K562 (cell line): ENCODE measurements around the gene GLRX5. TPM values are rescaled to one million over a fixed set of nuclear protein-coding genes. Genes with fewer than 3 reads are reported as not detected.

ENCODE experiments used
- ATAC-seq: fragments of 200-7000 bp; cut with Tn5 transposase; 3 replicates; pipeline ENCODE4 v1.9.1; 2020; ENCODE audit warnings: moderate library complexity
- BruUV-seq: library from RNA; stranded (reverse); fragments of 400-500 nt; replicated peaks from 2 replicates; lab custom pipeline; 2021; lab: Mats Ljungman, UMichigan
- CTCF ChIA-PET: fragments of 300-600 bp; formaldehyde crosslinking; extraction: SDS; loops from one replicate; lab custom pipeline; 2021; ENCODE audit warnings: low intra/inter-chr PET ratio; lab: Yijun Ruan, JAX
- POLR2A ChIA-PET: fragments of 300-600, 350-650 bp; sonication (Branson Sonifier 250); formaldehyde crosslinking; extraction: SDS; loops from one replicate; lab custom pipeline; 2021; ENCODE audit warnings: antibody characterized with exemption, inconsistent platforms; lab: Yijun Ruan, JAX
- DNase-seq, 4 experiments: peaks; one replicate each; pipeline versions ENCODE4 v3.0.0 to v3.0.0-alpha.2; 2011 to 2018; ENCODE audit warnings: low spot score in 3 of 4, mixed read lengths in 3 of 4; ENCODE audit errors: extremely low read depth in 1 of 4
- FAIRE-seq: peaks from 2 replicates; lab custom pipeline; 2011; peaks lifted over from hg19 to GRCh38; lab: Jason Lieb, UNC
- H2AFZ ChIP-seq: 2 replicates; pipeline ENCODE4 v1.6.0; 2011; ENCODE audit warnings: low read depth, low read length, control low read depth, inconsistent platforms
- H3K27ac ChIP-seq: fragments of 200-600 bp; 3 replicates; pipeline ENCODE4 v1.8.0; 2011; ENCODE audit warnings: low read depth, mild to moderate bottlenecking, control low read depth, inconsistent platforms, low read length, moderate library complexity, mixed read lengths; ENCODE audit errors: extremely low read depth
- H3K27me3 ChIP-seq, 2 experiments: fragments of 300-600 bp in 1 of 2; 2 replicates in 1 of 2; 3 replicates in 1 of 2; pipeline versions ENCODE4 v1.6.0 to v1.8.0; 2011; ENCODE audit warnings: inconsistent platforms in 2 of 2, low read length in 2 of 2, mild to moderate bottlenecking in 1 of 2, mixed read lengths in 1 of 2, moderate library complexity in 1 of 2; ENCODE audit not compliant: control insufficient read depth in 2 of 2, insufficient read depth in 2 of 2
- H3K36me3 ChIP-seq: fragments of 300-600 bp; 3 replicates; pipeline ENCODE4 v1.8.0; 2011; ENCODE audit warnings: mild to moderate bottlenecking, low read length, inconsistent platforms; ENCODE audit not compliant: control insufficient read depth, insufficient read depth
- H3K4me1 ChIP-seq, 2 experiments: fragments of 200-600 bp in 1 of 2; replicated peaks in 1 of 2; 2 replicates in 1 of 2; 3 replicates in 1 of 2; pipeline versions ENCODE4 v1.5.1 to v1.8.0; 2011; ENCODE audit warnings: inconsistent platforms in 2 of 2, low read length in 2 of 2, mild to moderate bottlenecking in 1 of 2, mixed read lengths in 1 of 2, moderate library complexity in 1 of 2; ENCODE audit not compliant: control insufficient read depth in 2 of 2, insufficient read depth in 2 of 2
- H3K4me2 ChIP-seq: 2 replicates; pipeline ENCODE4 v1.6.1; 2011; ENCODE audit warnings: low read length, control low read depth, inconsistent platforms, mixed read lengths; ENCODE audit not compliant: insufficient read depth
- H3K4me3 ChIP-seq: fragments of 200-600 bp; sonication (generic), shearing (Covaris generic); 2 replicates; pipeline ENCODE4 v1.5.1; 2016; ENCODE audit warnings: control low read depth, inconsistent platforms
- H3K79me2 ChIP-seq: fragments of 200-600 bp; 3 replicates; pipeline ENCODE4 v1.8.0; 2011; ENCODE audit warnings: low read length, inconsistent platforms; ENCODE audit not compliant: control insufficient read depth, insufficient read depth
- H3K9ac ChIP-seq, 2 experiments: 2 replicates each; pipeline versions ENCODE4 v1.6.0 to v1.6.1; 2011; ENCODE audit warnings: low read depth in 2 of 2, low read length in 2 of 2, control low read depth in 1 of 2, inconsistent platforms in 1 of 2, mild to moderate bottlenecking in 1 of 2, mixed read lengths in 1 of 2; ENCODE audit not compliant: insufficient read depth in 1 of 2
- H3K9me1 ChIP-seq: one replicate; pipeline ENCODE4 v1.6.0; 2011; ENCODE audit warnings: inconsistent platforms, mild to moderate bottlenecking, low read length, moderate library complexity; ENCODE audit not compliant: control insufficient read depth, insufficient read depth
- H3K9me3 ChIP-seq: replicated peaks from 2 replicates; pipeline ENCODE4 v1.5.1; 2011; ENCODE audit warnings: low read depth, low read length, inconsistent platforms; ENCODE audit not compliant: control insufficient read depth, insufficient read depth
- H4K20me1 ChIP-seq: replicated peaks from 2 replicates; pipeline ENCODE4 v1.6.1; 2011; ENCODE audit warnings: low read length, inconsistent platforms, mixed read lengths; ENCODE audit not compliant: control insufficient read depth, insufficient read depth
- ARID1B ChIP-seq: fragments of 450-650 bp; IDR thresholded peaks from 2 replicates; pipeline ENCODE4 v1.6.1; 2016; ENCODE audit warnings: antibody characterized with exemption, mild to moderate bottlenecking, inconsistent platforms
- KAT2B ChIP-seq: IDR thresholded peaks from one replicate; pipeline ENCODE4 v1.6.1; 2012; ENCODE audit warnings: low read depth, mild to moderate bottlenecking, control low read depth, inconsistent platforms, low read length, moderate library complexity
- NBN ChIP-seq: fragments of 450-650 bp; IDR thresholded peaks from 2 replicates; pipeline ENCODE4 v1.6.1; 2016; ENCODE audit warnings: low read depth, mild to moderate bottlenecking
- WGBS: fragments of 100-300 bp; shearing (Covaris generic); methylation state at CpG from one replicate; pipeline ENCODE4 v1.1.6; 2016; ENCODE audit warnings: low coverage, mixed read lengths; ENCODE audit not compliant: insufficient coverage; ENCODE audit errors: missing lambda C conversion rate; 5-methylcytosine and 5-hydroxymethylcytosine counted together
- in situ Hi-C: fragments of 300-500 bp; cut with MboI; formaldehyde crosslinking; loops from 4 replicates; pipeline ENCODE4 v1.15.0; 2018; ENCODE audit warnings: inconsistent platforms, mixed read lengths
- intact Hi-C: fragments of 100-400 bp; cut with micrococcal nuclease; formaldehyde crosslinking; loops from 2 replicates; pipeline ENCODE4 v1.14.2; 2022
- polyA plus RNA-seq, 8 experiments: library from polyadenylated mRNA; depleted of rRNA in 4 of 8; stranded (reverse) in 5 of 8; unstranded in 3 of 8; fragments of >200 nt; fragmentation: Nextera tagmentation in 2 of 8; fragmentation: Illumina TruSeq in 1 of 8; extraction: Ambion mirVana in 2 of 8; extraction: Trizol in 1 of 8; gene quantifications; 2 replicates each; pipeline versions ENCODE4 v1.2.1 to v1.2.3, GENCODE V29; 2011 to 2014; ENCODE audit warnings: inconsistent platforms in 1 of 8, missing spikeins in 1 of 8
- total RNA-seq, 7 experiments: library from RNA; depleted of rRNA in 6 of 7; stranded (reverse); fragments of >200 nt in 6 of 7; fragmentation: Illumina TruSeq in 2 of 7; extraction: Trizol in 2 of 7; gene quantifications; 2 replicates each; pipeline versions ENCODE4 v1.2.1 to v1.2.3, GENCODE V29; 2011 to 2021; ENCODE audit warnings: low replicate concordance in 1 of 7
- TF ChIP-seq, protein P1 (sequence below): sonication (generic); formaldehyde crosslinking; IDR thresholded peaks from 2 replicates; pipeline ENCODE4 v1.8.0; 2022; ENCODE audit warnings: mild to moderate bottlenecking, missing genetic modification reagents, borderline replicate concordance
- TF ChIP-seq, protein P2 (sequence below), 2 experiments: IDR thresholded peaks in 1 of 2; conservative IDR thresholded peaks in 1 of 2; 2 replicates each; pipeline ENCODE4 v1.6.1; 2016; ENCODE audit warnings: low read depth in 2 of 2, mild to moderate bottlenecking in 1 of 2, missing compliant biosample characterization in 1 of 2, missing genetic modification characterization in 1 of 2, moderate library complexity in 1 of 2
- TF ChIP-seq, protein P3 (sequence below): fragments of 200-800 bp; sonication (Bioruptor generic); IDR thresholded peaks from 2 replicates; pipeline ENCODE4 v1.6.1; 2017; ENCODE audit warnings: missing genetic modification characterization, missing compliant biosample characterization

Gene GLRX5
- total and polyA plus RNA-seq, 9 of the 15 experiments (the other 6 are each of a cell fraction or from before 2014, with no cell fraction given): 16.7 to 96.8 (median 66.8) TPM

DNA sequence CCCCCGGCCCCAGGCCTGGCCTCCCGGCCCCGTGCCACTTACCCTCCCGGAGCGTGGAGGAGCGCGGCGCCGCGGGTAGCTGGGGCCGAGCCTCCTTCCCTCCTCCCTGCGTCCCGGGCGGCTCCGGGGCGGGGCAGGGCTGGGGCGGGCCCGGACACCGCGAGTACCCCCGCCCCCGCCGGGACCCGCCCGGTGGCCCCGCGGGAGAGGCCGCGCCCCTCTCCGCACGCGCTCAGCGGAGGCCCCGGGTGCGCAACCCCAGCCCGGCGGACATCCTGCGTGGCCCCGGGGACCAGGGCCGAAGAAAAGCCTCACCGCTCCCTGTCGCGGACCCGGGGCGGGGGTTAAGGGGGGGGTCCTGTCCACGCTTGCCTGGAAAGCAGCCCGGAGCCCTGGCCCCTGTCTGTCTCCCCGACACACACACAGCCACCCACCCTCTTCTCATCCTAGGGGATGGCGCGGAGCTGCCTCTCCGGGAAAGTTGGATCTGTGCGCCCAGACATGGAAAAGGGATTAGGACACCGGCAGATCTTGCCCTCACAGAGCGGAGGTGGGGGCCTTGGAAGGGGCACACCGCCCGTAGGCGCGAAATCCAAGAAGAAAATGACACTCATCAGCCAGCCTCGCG lies 18.2 kb upstream of the GLRX5 start, which contains the start of gene SYNE3 (continued):
- TF ChIP-seq, protein P1, sequence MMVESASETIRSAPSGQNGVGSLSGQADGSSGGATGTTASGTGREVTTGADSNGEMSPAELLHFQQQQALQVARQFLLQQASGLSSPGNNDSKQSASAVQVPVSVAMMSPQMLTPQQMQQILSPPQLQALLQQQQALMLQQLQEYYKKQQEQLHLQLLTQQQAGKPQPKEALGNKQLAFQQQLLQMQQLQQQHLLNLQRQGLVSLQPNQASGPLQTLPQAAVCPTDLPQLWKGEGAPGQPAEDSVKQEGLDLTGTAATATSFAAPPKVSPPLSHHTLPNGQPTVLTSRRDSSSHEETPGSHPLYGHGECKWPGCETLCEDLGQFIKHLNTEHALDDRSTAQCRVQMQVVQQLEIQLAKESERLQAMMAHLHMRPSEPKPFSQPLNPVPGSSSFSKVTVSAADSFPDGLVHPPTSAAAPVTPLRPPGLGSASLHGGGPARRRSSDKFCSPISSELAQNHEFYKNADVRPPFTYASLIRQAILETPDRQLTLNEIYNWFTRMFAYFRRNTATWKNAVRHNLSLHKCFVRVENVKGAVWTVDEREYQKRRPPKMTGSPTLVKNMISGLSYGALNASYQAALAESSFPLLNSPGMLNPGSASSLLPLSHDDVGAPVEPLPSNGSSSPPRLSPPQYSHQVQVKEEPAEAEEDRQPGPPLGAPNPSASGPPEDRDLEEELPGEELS (CRISPR knock-in tag): no peak

DNA sequence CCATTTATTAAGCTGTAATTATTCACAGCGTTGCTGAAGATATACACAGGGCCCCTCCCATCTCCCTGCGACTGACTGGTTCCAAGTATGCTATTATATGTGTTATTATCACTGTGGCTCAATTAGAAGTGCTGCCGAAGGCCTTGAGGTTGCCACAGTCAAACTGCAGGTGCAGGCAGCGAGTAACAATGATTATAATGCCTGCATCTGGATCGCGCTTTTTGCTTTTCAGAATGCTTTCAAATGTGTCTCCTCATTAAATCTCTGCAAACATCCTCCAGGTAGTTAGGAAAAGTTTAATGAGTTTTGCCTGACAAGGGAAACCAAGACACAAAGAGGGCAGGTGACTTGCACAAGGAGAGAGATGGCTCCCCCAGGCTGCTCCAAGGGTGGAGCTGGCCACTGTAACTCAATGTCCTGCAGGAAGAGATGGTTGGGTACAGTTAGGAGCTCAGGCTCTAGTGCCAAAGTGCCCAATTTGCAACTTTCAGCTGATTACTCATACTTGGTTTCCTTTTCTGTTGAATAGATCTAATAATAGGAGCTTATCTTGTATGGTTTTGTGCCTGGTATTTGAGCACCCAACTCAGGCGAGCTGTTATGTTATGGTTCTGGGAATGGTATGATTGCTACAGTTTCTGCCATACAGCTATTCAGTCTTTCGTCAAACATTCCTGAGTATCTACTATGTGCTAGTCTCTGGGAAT lies 16.7 kb upstream of the GLRX5 start:
- H3K27me3 ChIP-seq: no peaks in the 10 kb centered on the region
- 64% methylated on average over 8 of the region's 8 CpGs for WGBS
- no peak overlapping the region for H3K9ac ChIP-seq
- POLR2A ChIA-PET: interaction anchor here (0.6 to 1.7 kb wide), 5 partner anchors 9 to 20 kb away, joined by 3 to 5 read pairs (median 4); no protein-coding TSS in a partner anchor
- no peak overlapping the region for H2AFZ ChIP-seq
- FAIRE-seq (no peak), DNase-seq (no peak), ATAC-seq (no peak)
- H3K9me3 ChIP-seq: no peaks in the 10 kb centered on the region
- in situ Hi-C loops: no loop called here
- intact Hi-C loops: no loop called here
- H3K36me3 ChIP-seq: no peaks in the 10 kb centered on the region
- H3K4me3 ChIP-seq: no peak overlapping the region
- CTCF ChIA-PET: no interaction called here
- no peaks in the 10 kb centered on the region for H4K20me1 ChIP-seq
- H3K79me2 ChIP-seq: no peaks in the 10 kb centered on the region
- TF ChIP-seq KAT2B (no peak), ARID1B (no peak), NBN (no peak)
- TF ChIP-seq, protein P2, sequence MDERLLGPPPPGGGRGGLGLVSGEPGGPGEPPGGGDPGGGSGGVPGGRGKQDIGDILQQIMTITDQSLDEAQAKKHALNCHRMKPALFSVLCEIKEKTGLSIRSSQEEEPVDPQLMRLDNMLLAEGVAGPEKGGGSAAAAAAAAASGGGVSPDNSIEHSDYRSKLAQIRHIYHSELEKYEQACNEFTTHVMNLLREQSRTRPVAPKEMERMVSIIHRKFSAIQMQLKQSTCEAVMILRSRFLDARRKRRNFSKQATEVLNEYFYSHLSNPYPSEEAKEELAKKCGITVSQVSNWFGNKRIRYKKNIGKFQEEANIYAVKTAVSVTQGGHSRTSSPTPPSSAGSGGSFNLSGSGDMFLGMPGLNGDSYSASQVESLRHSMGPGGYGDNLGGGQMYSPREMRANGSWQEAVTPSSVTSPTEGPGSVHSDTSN (CRISPR knock-in tag; IDR thresholded peaks at IDR 0.05; ENCODE audit: low read depth): no peak
- TF ChIP-seq, protein P2 (tag; conservative IDR thresholded peaks at IDR 0.05; ENCODE audit: low read depth): no peak
- TF ChIP-seq, protein P3, sequence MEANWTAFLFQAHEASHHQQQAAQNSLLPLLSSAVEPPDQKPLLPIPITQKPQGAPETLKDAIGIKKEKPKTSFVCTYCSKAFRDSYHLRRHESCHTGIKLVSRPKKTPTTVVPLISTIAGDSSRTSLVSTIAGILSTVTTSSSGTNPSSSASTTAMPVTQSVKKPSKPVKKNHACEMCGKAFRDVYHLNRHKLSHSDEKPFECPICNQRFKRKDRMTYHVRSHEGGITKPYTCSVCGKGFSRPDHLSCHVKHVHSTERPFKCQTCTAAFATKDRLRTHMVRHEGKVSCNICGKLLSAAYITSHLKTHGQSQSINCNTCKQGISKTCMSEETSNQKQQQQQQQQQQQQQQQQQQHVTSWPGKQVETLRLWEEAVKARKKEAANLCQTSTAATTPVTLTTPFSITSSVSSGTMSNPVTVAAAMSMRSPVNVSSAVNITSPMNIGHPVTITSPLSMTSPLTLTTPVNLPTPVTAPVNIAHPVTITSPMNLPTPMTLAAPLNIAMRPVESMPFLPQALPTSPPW (CRISPR knock-in tag): no peak
- H3K4me2 ChIP-seq: no peak overlapping the region
- H3K9me1 ChIP-seq: no peaks in the 10 kb centered on the region
- no peak overlapping the region for H3K27ac ChIP-seq
- BruUV-seq: no TSS peak
- H3K4me1 ChIP-seq: peaks cover 27 to 28% of the 10 kb centered on the region in 2 experiments
